B cell (primary cell): ENCODE measurements around the gene SEC14L6. TPM values are rescaled to one million over a fixed set of nuclear protein-coding genes. Genes with fewer than 3 reads are reported as not detected.

Experiments used
- ATAC-seq: fragments of 200-7000 bp; cut with Tn5 transposase; one replicate; pipeline ENCODE4 v1.10.0; 2021; ENCODE audit warnings: low read depth, mild to moderate bottlenecking, moderate number of reproducible peaks, moderate library complexity
- CTCF ChIA-PET: fragments of 350-600 bp; sonication (Branson Sonifier 250); formaldehyde crosslinking; loops from one replicate; lab custom pipeline; 2021; ENCODE audit warnings: antibody characterized with exemption, inconsistent platforms; lab: Charles Lee
- POLR2A ChIA-PET: fragments of 350-600 bp; sonication (Branson Sonifier 250); formaldehyde crosslinking; loops from one replicate; lab custom pipeline; 2021; ENCODE audit warnings: antibody characterized with exemption; lab: Charles Lee
- DNase-seq: peaks from one replicate; pipeline ENCODE4 v3.0.0; 2013
- H2AFZ ChIP-seq: 2 replicates; pipeline ENCODE4 v1.6.1; 2012; ENCODE audit warnings: mild to moderate bottlenecking, low read depth, low read length; ENCODE audit not compliant: insufficient read depth, poor library complexity, severe bottlenecking
- H3K27ac ChIP-seq, 2 donors: 1 replicate in 1 of 2; 2 replicates in 1 of 2; pipeline ENCODE4 v1.5.1; 2012 to 2013; ENCODE audit warnings: low read length in 2 of 2, mild to moderate bottlenecking in 2 of 2, moderate library complexity in 1 of 2
- H3K27me3 ChIP-seq, 4 experiments: fragments of 200-600 bp in 1 of 4; sonication (generic) in 1 of 4; replicated peaks in 1 of 4; 1 replicate in 2 of 4; 2 replicates in 2 of 4; pipeline versions ENCODE4 v1.6.1 to v1.7.0; 2013 to 2016; ENCODE audit warnings: low read length in 3 of 4, mild to moderate bottlenecking in 2 of 4, mixed read lengths in 1 of 4, moderate library complexity in 1 of 4; ENCODE audit not compliant: insufficient read depth in 4 of 4, control insufficient read depth in 3 of 4; ENCODE audit errors: control extremely low read depth in 1 of 4
- H3K36me3 ChIP-seq, 2 experiments: replicated peaks in 1 of 2; 1 replicate in 1 of 2; 2 replicates in 1 of 2; pipeline versions ENCODE4 v1.6.1 to v1.7.1; 2013; ENCODE audit warnings: low read length in 1 of 2; ENCODE audit not compliant: insufficient read depth in 2 of 2, control insufficient read depth in 1 of 2; ENCODE audit errors: control extremely low read depth in 1 of 2, extremely low read depth in 1 of 2
- H3K4me1 ChIP-seq, 2 donors: fragments of 200-600 bp in 1 of 2; sonication (generic) in 1 of 2; 1 replicate in 1 of 2; 2 replicates in 1 of 2; pipeline versions ENCODE4 v1.5.1 to v1.6.1; 2013 to 2017; ENCODE audit warnings: low read length in 2 of 2; ENCODE audit not compliant: control insufficient read depth in 2 of 2, insufficient read depth in 2 of 2
- H3K4me2 ChIP-seq: replicated peaks from 2 replicates; pipeline ENCODE3; 2012; ENCODE audit warnings: mild to moderate bottlenecking, low read depth, low read length; ENCODE audit not compliant: poor library complexity, severe bottlenecking
- H3K4me3 ChIP-seq, 5 experiments: fragments of 200-600 bp in 1 of 5; sonication (generic) in 1 of 5; 1 replicate in 3 of 5; 2 replicates in 2 of 5; pipeline versions ENCODE4 v1.5.1 to v1.7.0; 2011 to 2016; ENCODE audit warnings: low read length in 4 of 5, mild to moderate bottlenecking in 4 of 5, low read depth in 2 of 5, control low read depth in 1 of 5, moderate library complexity in 1 of 5; ENCODE audit not compliant: insufficient read depth in 1 of 5; ENCODE audit errors: control extremely low read depth in 1 of 5, extremely low read depth in 1 of 5
- H3K79me2 ChIP-seq: fragments of 200-600 bp; sonication (generic); one replicate; pipeline ENCODE4 v1.6.0; 2016; ENCODE audit warnings: low read length; ENCODE audit not compliant: control insufficient read depth, insufficient read depth
- H3K9ac ChIP-seq: fragments of 200-600 bp; sonication (generic); 2 replicates; pipeline ENCODE4 v1.6.1; 2017; ENCODE audit warnings: mild to moderate bottlenecking, low read length, moderate library complexity
- H3K9me3 ChIP-seq, 3 donors: one replicate each; pipeline versions ENCODE4 v1.6.1 to v1.7.1; 2013; ENCODE audit warnings: low read length in 2 of 3; ENCODE audit not compliant: control insufficient read depth in 2 of 3, insufficient read depth in 1 of 3; ENCODE audit errors: control extremely low read depth in 1 of 3
- H4K20me1 ChIP-seq: 2 replicates; pipeline ENCODE4 v1.6.0; 2012; ENCODE audit warnings: mild to moderate bottlenecking, low read length; ENCODE audit not compliant: insufficient read depth, control insufficient read depth, poor library complexity, severe bottlenecking
- H3K27ac Mint-ChIP-seq: one replicate; pipeline ENCODE4 v1.8.0; 2021; ENCODE audit warnings: mixed read lengths
- H3K27me3 Mint-ChIP-seq: one replicate; pipeline ENCODE4 v1.8.0; 2021; ENCODE audit warnings: mixed read lengths
- H3K4me1 Mint-ChIP-seq: one replicate; pipeline ENCODE4 v1.8.0; 2021; ENCODE audit warnings: mixed read lengths
- H3K4me3 Mint-ChIP-seq: one replicate; pipeline ENCODE4 v1.8.0; 2021; ENCODE audit warnings: mixed read lengths
- H3K9me3 Mint-ChIP-seq: one replicate; pipeline ENCODE4 v1.8.0; 2022; ENCODE audit warnings: mixed read lengths; ENCODE audit not compliant: insufficient read depth
- CTCF ChIP-seq: fragments of 200-600 bp; IDR thresholded peaks from one replicate; pipeline ENCODE4 v1.8.0; 2022; ENCODE audit warnings: antibody characterized with exemption, mild to moderate bottlenecking
- EZH2 ChIP-seq: IDR thresholded peaks from 2 replicates; pipeline ENCODE4 v1.6.1; 2012; ENCODE audit warnings: borderline replicate concordance, low read depth, mild to moderate bottlenecking, moderate library complexity, low read length; ENCODE audit not compliant: insufficient read depth, poor library complexity, severe bottlenecking
- WGBS: methylation state at CpG from one replicate; pipeline ENCODE4 v1.1.5; 2013; ENCODE audit warnings: missing lambda C conversion rate; ENCODE audit not compliant: insufficient coverage; 5-methylcytosine and 5-hydroxymethylcytosine counted together
- intact Hi-C: fragments of 100-400 bp; cut with micrococcal nuclease; formaldehyde crosslinking; loops from one replicate; pipeline ENCODE4 v1.10.0; 2022
- polyA plus RNA-seq: library from polyadenylated mRNA; depleted of rRNA; stranded (reverse); fragments of >200 nt; gene quantifications from 2 replicates; pipeline ENCODE4 v1.2.3, GENCODE V29; 2012
- total RNA-seq, 2 donors: library from RNA; stranded (reverse); fragments of 120-200 nt in 1 of 2; gene quantifications; 1 replicate in 1 of 2; 2 replicates in 1 of 2; pipeline versions ENCODE4 v1.2.3 to v1.2.4, GENCODE V29; 2013 to 2022

Gene SEC14L6
- total and polyA plus RNA-seq, 2 donors (not counting 1 experiment from before 2014, with no cell fraction given) = not detected

DNA sequence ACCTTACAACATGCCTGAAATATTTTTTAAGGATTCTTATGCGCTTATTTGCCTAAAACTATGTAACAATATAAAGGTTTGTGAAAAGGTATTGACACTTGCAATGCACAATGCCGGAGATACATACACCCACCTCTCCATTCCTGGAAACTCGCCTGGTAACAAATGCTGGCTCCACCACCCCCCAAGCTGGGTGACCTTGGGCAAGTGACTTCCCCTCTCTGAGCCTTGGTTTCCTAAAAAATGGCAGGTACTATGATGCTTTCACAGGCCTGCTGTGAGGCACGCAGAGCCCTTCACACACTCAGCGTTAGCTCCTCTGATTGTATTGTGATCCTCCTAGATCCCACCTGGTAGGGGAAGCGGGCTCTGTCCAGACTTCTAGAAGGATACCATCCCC is 25.7 kb upstream of the SEC14L6 start:
- Histone ChIP-seq H2AFZ (no peak overlapping the region), H3K27me3 (peaks cover 0 to 3% (median 0%) of the 10 kb centered on the region in 4 experiments), H3K36me3 (peaks cover 0 to 18% of the 10 kb centered on the region in 2 experiments), H3K4me2 (no peak overlapping the region), H3K4me1 (no peaks in the 10 kb centered on the region), H3K4me3 (no peak overlapping the region), H3K79me2 (no peaks in the 10 kb centered on the region), H3K9ac (no peak overlapping the region), H4K20me1 (no peaks in the 10 kb centered on the region), H3K27ac (no peak overlapping the region), H3K9me3 (no peaks in the 10 kb centered on the region)
- Mint-ChIP-seq H3K9me3 (no peaks in the 10 kb centered on the region), H3K4me3 (no peak overlapping the region), H3K27ac (no peak overlapping the region), H3K27me3 (peaks cover 5% of the 10 kb centered on the region), H3K4me1 (peaks cover 6% of the 10 kb centered on the region)
- ATAC-seq = no peak
- ChIA-PET CTCF (no interaction called here), POLR2A (no interaction called here)
- intact Hi-C loops = no loop called here
- TF ChIP-seq EZH2 (no peak), CTCF (no peak)
- WGBS = 86% methylated on average over 4 of the region's 6 CpGs
- DNase-seq = no peak

- peaks cover 5% of the 10 kb centered on the region for H3K27me3 Mint-ChIP-seq
- POLR2A ChIA-PET = no interaction called here
- H3K9me3 Mint-ChIP-seq = no peaks in the 10 kb centered on the region
- Histone ChIP-seq H3K9ac (no peak overlapping the region), H3K4me3 (no peak overlapping the region), H4K20me1 (no peaks in the 10 kb centered on the region), H3K27ac (no peak overlapping the region), H3K4me1 (no peaks in the 10 kb centered on the region), H3K4me2 (no peak overlapping the region), H3K27me3 (peaks cover 0 to 3% (median 0%) of the 10 kb centered on the region in 4 experiments), H3K36me3 (no peaks in the 10 kb centered on the region), H3K9me3 (no peaks in the 10 kb centered on the region), H3K79me2 (no peaks in the 10 kb centered on the region), H2AFZ (no peak overlapping the region)
- no peaks in the 10 kb centered on the region for H3K4me1 Mint-ChIP-seq
- no peak overlapping the region for H3K4me3 Mint-ChIP-seq
- 80% methylated on average over 2 of the region's 10 CpGs for WGBS
- CTCF ChIA-PET = no interaction called here
- DNase-seq (no peak), ATAC-seq (no peak)
- TF ChIP-seq CTCF (no peak), EZH2 (no peak)
- intact Hi-C loops = no loop called here
- no peak overlapping the region for H3K27ac Mint-ChIP-seq
These were observed 23.2 kb upstream of the SEC14L6 start for GRCh38 chr22:30569674-30570202.
